Epithelial cell of proximal tubule (primary cell): ENCODE results near the gene DDX42. TPM values are rescaled to one million over a fixed set of nuclear protein-coding genes. Genes with fewer than 3 reads are reported as not detected.

Source experiments
- DNase-seq: peaks from one replicate; pipeline ENCODE4 v3.0.0-alpha.2; 2011; ENCODE audit warnings: low read depth
- H3K4me3 ChIP-seq: 2 replicates; pipeline ENCODE4 v1.5.1; 2011; ENCODE audit warnings: low read depth, mild to moderate bottlenecking, low read length
- total RNA-seq: library from RNA; depleted of rRNA; stranded (reverse); fragments of >200 nt; gene quantifications from 2 replicates; pipeline ENCODE4 v1.2.3, GENCODE V29; 2015
- TF ChIP-seq, protein P1 (sequence below): conservative IDR thresholded peaks from 2 replicates; pipeline ENCODE4 v1.5.1; 2012; ENCODE audit warnings: low read depth, mild to moderate bottlenecking, low read length

The DDX42 gene
- total RNA-seq, 1 donor from 2014 or later = 44.6 TPM

DNA sequence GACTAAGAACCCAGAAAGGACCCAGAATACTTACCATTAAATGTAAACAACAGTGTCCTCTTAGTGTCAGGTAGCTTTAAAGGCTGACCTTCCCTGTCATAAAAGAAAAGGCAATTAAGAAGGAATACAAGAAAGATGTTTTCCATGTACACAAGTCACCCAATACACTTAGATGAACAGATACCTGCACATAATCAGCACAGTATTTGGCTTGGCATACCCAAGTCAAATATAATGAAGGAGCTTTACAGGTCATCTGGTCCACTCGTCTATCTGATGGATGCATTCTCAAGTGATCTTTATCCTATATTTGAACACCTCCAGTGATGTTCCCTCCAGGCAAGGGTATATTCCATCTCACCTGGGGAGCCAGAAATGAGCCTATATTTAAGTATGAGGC is 21.3 kb upstream of the DDX42 start:
- no peak for DNase-seq
- TF ChIP-seq, protein P1, sequence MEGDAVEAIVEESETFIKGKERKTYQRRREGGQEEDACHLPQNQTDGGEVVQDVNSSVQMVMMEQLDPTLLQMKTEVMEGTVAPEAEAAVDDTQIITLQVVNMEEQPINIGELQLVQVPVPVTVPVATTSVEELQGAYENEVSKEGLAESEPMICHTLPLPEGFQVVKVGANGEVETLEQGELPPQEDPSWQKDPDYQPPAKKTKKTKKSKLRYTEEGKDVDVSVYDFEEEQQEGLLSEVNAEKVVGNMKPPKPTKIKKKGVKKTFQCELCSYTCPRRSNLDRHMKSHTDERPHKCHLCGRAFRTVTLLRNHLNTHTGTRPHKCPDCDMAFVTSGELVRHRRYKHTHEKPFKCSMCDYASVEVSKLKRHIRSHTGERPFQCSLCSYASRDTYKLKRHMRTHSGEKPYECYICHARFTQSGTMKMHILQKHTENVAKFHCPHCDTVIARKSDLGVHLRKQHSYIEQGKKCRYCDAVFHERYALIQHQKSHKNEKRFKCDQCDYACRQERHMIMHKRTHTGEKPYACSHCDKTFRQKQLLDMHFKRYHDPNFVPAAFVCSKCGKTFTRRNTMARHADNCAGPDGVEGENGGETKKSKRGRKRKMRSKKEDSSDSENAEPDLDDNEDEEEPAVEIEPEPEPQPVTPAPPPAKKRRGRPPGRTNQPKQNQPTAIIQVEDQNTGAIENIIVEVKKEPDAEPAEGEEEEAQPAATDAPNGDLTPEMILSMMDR = no peak
- no peak overlapping the region for H3K4me3 ChIP-seq

DNA sequence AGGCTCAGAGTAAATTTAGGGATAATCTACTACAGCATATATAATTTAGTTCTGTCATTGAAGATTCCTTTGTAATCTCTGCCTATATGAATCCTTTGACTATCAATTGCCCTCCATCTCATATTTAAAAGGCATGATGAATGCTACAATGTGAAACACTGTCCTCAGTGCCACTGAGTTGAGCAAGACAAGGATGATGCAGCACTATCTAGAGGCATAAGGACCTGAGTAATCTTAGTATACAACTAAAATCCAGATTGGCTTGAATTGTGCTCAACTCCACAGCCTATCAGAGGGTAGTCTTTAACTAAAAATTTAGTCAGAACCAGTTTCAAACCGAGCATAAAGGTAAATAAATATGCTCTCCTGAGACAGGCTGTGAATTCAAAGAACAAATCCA is 20.8 kb upstream of the DDX42 start:
- H3K4me3 ChIP-seq = no peak overlapping the region
- TF ChIP-seq, protein P1 = no peak
- DNase-seq = no peak

DNA sequence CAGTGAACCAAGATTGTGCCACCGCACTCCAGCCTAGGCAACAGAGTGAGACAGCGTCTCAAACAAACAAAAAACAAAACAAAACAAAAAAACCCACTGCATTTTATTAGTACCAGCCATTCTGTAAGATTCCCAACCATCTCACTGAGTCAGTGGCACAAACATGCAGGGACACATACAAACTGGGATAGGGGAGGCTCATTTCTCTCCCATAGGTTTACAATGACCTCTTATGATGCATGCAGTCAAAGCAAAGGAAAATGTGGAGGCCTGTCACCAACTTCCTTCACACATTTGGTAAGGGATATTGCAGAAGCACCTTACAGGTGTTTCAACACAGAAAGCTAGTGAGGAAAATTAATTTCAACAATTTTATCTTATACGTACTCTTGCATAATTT is 19.9 kb upstream of the DDX42 start:
- TF ChIP-seq, protein P1 = no peak
- DNase-seq = no peak
- H3K4me3 ChIP-seq = no peak overlapping the region

DNA sequence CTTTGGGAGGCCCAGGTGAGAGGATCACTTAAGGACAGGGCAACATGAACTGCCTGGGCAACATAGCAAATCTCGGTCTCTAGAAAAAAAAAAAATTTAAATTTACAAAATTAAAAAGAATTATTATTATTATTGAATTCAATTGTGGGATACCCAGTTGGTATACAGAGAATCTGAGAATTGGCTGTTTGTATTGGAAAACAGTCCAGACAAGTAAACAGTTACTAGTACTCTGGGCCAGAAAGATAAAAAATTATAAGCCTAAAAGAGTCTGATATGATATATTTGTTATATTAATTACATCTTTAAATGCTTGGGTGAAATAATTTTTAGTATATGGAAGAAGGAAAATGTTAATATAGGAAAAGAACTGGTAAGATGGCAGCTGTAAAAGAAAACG is 15.5 kb upstream of the DDX42 start:
- no peak for DNase-seq
- no peak overlapping the region for H3K4me3 ChIP-seq
- TF ChIP-seq, protein P1 = no peak

DNA sequence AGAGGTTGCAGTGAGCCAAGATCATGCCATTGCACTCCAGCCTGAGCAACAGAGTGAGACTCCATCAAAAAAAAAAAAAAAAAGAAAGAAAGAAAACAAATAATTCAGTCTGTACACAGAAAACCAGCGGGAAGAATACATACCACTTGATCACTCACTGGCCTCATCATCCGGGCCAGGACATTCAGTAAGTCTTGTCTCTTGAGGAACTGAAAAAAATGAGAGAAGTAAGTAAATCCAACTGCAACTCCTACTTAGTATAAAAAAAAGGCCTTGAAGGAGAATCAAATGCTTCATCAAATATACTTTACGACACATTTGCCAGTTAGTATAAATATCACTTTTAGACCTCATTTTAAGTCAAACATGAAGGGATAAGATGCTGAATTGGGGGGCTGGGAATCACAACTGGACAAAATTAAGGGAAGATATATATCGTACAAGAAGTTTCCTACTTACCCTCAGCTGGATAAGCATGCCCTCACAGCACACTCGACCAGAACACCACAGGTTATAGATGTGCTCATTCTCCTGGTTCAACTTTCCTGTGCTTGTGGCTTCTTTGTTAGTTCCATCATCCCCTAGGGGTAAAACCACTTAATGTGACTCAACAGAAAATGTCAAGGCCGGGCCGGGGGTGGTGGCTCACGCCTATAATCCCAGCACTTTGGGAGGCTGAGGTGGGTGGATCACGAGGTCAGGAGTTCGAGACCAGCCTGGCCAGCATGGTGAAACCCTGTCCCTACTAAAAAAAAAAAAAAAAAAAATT is 13.0 kb upstream of the DDX42 start:
- DNase-seq = no peak
- H3K4me3 ChIP-seq = no peak overlapping the region
- TF ChIP-seq, protein P1 = no peak

DNA sequence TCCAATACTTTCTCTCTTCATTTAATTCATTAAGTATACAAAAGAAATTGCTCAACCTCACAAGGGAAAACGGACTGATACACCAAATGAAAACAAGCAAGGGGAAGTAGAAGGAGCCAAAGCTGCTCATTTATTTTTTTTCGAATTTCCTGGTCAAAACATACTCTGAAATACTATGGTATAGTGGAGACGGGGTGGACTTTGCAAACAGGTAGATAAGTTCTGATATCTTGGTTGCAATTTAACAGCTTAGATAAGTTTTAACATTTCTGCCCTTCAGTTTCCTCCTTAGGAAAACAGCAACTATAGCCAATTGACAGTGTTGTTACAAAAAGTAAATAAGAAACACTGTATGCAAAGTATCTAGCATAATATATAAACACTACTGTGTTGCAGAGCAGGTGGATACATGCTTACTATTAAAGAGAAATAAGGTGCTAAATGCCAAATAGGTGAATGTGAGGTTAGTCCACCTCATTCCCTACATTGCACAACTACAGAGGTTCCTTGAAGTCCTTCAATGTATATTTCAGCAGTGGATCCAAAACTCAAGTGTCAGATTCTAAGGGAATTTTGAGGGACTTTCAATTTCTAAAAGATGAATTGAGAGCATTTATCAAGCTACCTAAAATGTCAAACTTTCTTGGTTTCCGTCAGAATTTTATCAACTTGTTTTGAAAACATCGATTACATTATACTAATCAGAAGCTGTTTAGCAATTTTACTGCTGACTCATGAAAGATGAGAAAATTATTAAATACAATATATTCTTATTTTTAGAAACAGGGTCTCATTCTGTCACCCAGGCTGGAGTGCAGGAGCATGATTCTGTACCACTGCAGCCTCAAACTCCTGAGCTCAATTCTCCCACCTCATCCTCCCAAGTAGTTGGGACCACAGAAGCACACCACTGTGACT is 11.6 kb upstream of the DDX42 start:
- TF ChIP-seq, protein P1 = no peak
- no peak overlapping the region for H3K4me3 ChIP-seq
- no peak for DNase-seq
